A549 (cell line): ENCODE measurements around the gene ACVR1B. TPM values are rescaled to one million over a fixed set of nuclear protein-coding genes. Genes with fewer than 3 reads are reported as not detected.

Experiments
- ATAC-seq, 2 experiments: fragments of 200-7000 bp in 1 of 2; fragments of >200 bp in 1 of 2; cut with Nextera tagmentation in 1 of 2; cut with Tn5 transposase in 1 of 2; 3 replicates each; pipeline versions ENCODE4 v1.8.0 to v1.9.1; 2018 to 2020; ENCODE audit warnings: mild to moderate bottlenecking in 1 of 2, moderate library complexity in 1 of 2
- CTCF ChIA-PET: fragments of 300-600 bp; sonication (Branson Sonifier 250); formaldehyde crosslinking; extraction: SDS; loops from one replicate; lab custom pipeline; 2021; ENCODE audit warnings: antibody characterized with exemption, inconsistent platforms; lab: Yijun Ruan, JAX
- POLR2A ChIA-PET: fragments of 350-600 bp; formaldehyde crosslinking; extraction: SDS; loops from one replicate; lab custom pipeline; 2021; ENCODE audit warnings: antibody characterized with exemption, inconsistent platforms; lab: Yijun Ruan, JAX
- DNase-seq, 2 experiments: peaks; one replicate each; pipeline versions ENCODE4 v3.0.0 to v3.0.0-alpha.2; 2011 to 2016; ENCODE audit warnings: low read depth in 1 of 2, low spot score in 1 of 2
- FAIRE-seq: peaks from 2 replicates; lab custom pipeline; 2011; peaks lifted over from hg19 to GRCh38; lab: Jason Lieb, UNC
- H3K27ac ChIP-seq, 2 experiments: fragments of >200 bp; sonication (Bioruptor Twin); formaldehyde crosslinking; 3 replicates each; pipeline ENCODE4 v1.5.1; 2016 to 2017
- H3K4me1 ChIP-seq: fragments of >200 bp; sonication (Bioruptor Twin); formaldehyde crosslinking; 3 replicates; pipeline ENCODE4 v1.6.1; 2016
- H3K4me2 ChIP-seq: fragments of >200 bp; sonication (Bioruptor Twin); formaldehyde crosslinking; 3 replicates; pipeline ENCODE4 v1.6.1; 2016
- H3K4me3 ChIP-seq: fragments of >200 bp; sonication (Bioruptor Twin); formaldehyde crosslinking; 3 replicates; pipeline ENCODE4 v1.5.1; 2016
- H3K9me3 ChIP-seq: fragments of >200 bp; sonication (Bioruptor Twin); formaldehyde crosslinking; 3 replicates; pipeline ENCODE4 v1.6.1; 2016
- ATOH8 ChIP-seq: fragments of 250-450 bp; sonication (Bioruptor Pico); IDR thresholded peaks from 2 replicates; pipeline ENCODE4 v1.5.0; 2020; ENCODE audit warnings: low read depth, mild to moderate bottlenecking, moderate library complexity
- CHD2 ChIP-seq: fragments of 150-350 bp; IDR thresholded peaks from 2 replicates; pipeline ENCODE4 v1.6.1; 2014; ENCODE audit warnings: low read length; ENCODE audit not compliant: partially characterized antibody
- E2F6 ChIP-seq: IDR thresholded peaks from 2 replicates; pipeline ENCODE4 v1.6.1; 2012; ENCODE audit warnings: low read depth, borderline replicate concordance
- EHMT2 ChIP-seq: fragments of 200-600 bp; sonication (generic); IDR thresholded peaks from 2 replicates; pipeline ENCODE4 v1.6.1; 2016; ENCODE audit warnings: antibody characterized with exemption, low read depth, mild to moderate bottlenecking, moderate library complexity
- FOSB ChIP-seq: fragments of 250-450 bp; sonication (Bioruptor Pico); IDR thresholded peaks from 2 replicates; pipeline ENCODE4 v1.5.0; 2020; ENCODE audit warnings: mild to moderate bottlenecking, moderate library complexity
- FOSL2 ChIP-seq, 2 experiments: fragments of 450-650 bp in 1 of 2; fragments of >200 bp in 1 of 2; sonication (Bioruptor Twin) in 1 of 2; formaldehyde crosslinking; IDR thresholded peaks; 2 replicates each; pipeline versions ENCODE4 v1.5.0 to v1.6.1; 2016 to 2020; ENCODE audit warnings: mild to moderate bottlenecking in 1 of 2, moderate library complexity in 1 of 2
- FOXS1 ChIP-seq: fragments of 250-450 bp; sonication (Bioruptor Pico); IDR thresholded peaks from 2 replicates; pipeline ENCODE4 v1.5.0; 2020; ENCODE audit warnings: mild to moderate bottlenecking, moderate library complexity
- HES2 ChIP-seq: fragments of >200 bp; sonication (Bioruptor Twin); formaldehyde crosslinking; IDR thresholded peaks from 2 replicates; pipeline ENCODE4 v1.6.1; 2016
- HMGXB4 ChIP-seq: fragments of 250-450 bp; sonication (Bioruptor Pico); IDR thresholded peaks from 2 replicates; pipeline ENCODE4 v1.5.0; 2021; ENCODE audit warnings: mild to moderate bottlenecking, moderate library complexity, borderline replicate concordance
- HOXA7 ChIP-seq: fragments of 250-450 bp; sonication (Bioruptor Pico); IDR thresholded peaks from 2 replicates; pipeline ENCODE4 v1.5.0; 2020; ENCODE audit warnings: mild to moderate bottlenecking, moderate library complexity
- JUN ChIP-seq, 2 experiments: fragments of >200 bp; sonication (Bioruptor Twin); formaldehyde crosslinking; IDR thresholded peaks; 2 replicates in 1 of 2; 3 replicates in 1 of 2; pipeline ENCODE4 v1.6.1; 2016 to 2017
- MYC ChIP-seq: IDR thresholded peaks from 2 replicates; pipeline ENCODE4 v1.6.1; 2012; ENCODE audit warnings: mild to moderate bottlenecking, inconsistent platforms, low read length, improper control_type of control experiment, borderline replicate concordance
- NFE2L2 ChIP-seq: fragments of 150-350 bp; conservative IDR thresholded peaks from 2 replicates; pipeline ENCODE4 v1.6.1; 2014; ENCODE audit warnings: low read length
- POLR2A ChIP-seq: IDR thresholded peaks from 2 replicates; pipeline ENCODE4 v1.6.1; 2012; ENCODE audit warnings: mild to moderate bottlenecking, low read length
- RCOR1 ChIP-seq: fragments of 150-350 bp; IDR thresholded peaks from 2 replicates; pipeline ENCODE4 v1.6.1; 2014; ENCODE audit warnings: antibody characterized with exemption, low read length, low read depth
- RFX5 ChIP-seq: fragments of 450-650 bp; IDR thresholded peaks from 2 replicates; pipeline ENCODE4 v1.7.1; 2014; ENCODE audit warnings: antibody characterized with exemption, mild to moderate bottlenecking, moderate library complexity
- RNF2 ChIP-seq: fragments of 200-600 bp; sonication (generic); IDR thresholded peaks from 2 replicates; pipeline ENCODE4 v1.6.1; 2016; ENCODE audit warnings: low read depth, mild to moderate bottlenecking, antibody characterized with exemption, moderate library complexity, borderline replicate concordance
- SMC3 ChIP-seq: fragments of >200 bp; sonication (Bioruptor Twin); formaldehyde crosslinking; IDR thresholded peaks from 3 replicates; pipeline ENCODE4 v1.6.1; 2018; ENCODE audit warnings: inconsistent platforms
- ZC3H11A ChIP-seq: fragments of 450-650 bp; IDR thresholded peaks from 2 replicates; pipeline ENCODE4 v1.6.1; 2014; ENCODE audit warnings: antibody characterized with exemption, mild to moderate bottlenecking
- ZSCAN20 ChIP-seq: fragments of 250-450 bp; sonication (Bioruptor Pico); IDR thresholded peaks from 2 replicates; pipeline ENCODE4 v1.8.0; 2022; ENCODE audit warnings: mild to moderate bottlenecking, moderate library complexity
- WGBS: methylation state at CpG from one replicate; pipeline ENCODE4 v1.1.6; 2017; ENCODE audit errors: missing lambda C conversion rate; 5-methylcytosine and 5-hydroxymethylcytosine counted together
- polyA plus RNA-seq, 4 experiments: library from polyadenylated mRNA; depleted of rRNA in 3 of 4; stranded (reverse); fragments of >200 nt; fragmentation: RNase III in 1 of 4; extraction: RNeasy Plus Mini Kit Qiagen cat#74134 plus additional on column Dnase treatment in 1 of 4; gene quantifications; 2 replicates in 3 of 4; 3 replicates in 1 of 4; pipeline ENCODE4 v1.2.3, GENCODE V29; 2011 to 2017
- TF ChIP-seq, protein P1 (sequence below): fragments of >200 bp; sonication (Bioruptor Twin); formaldehyde crosslinking; IDR thresholded peaks from 3 replicates; pipeline ENCODE4 v1.6.1; 2016

The ACVR1B gene
- polyA plus RNA-seq, 2 of the 4 experiments (the other 2 are of a cell fraction): 15.2 to 18.4 TPM

GRCh38 chr12:51937926-51938325 lies 13.6 kb upstream of the ACVR1B start:
- Histone ChIP-seq H3K9me3 (no peaks in the 10 kb centered on the region), H3K4me1 (no peaks in the 10 kb centered on the region), H3K4me3 (no peak overlapping the region), H3K27ac (no peak overlapping the region), H3K4me2 (no peak overlapping the region)
- CTCF ChIA-PET: interaction anchor here (0.7 to 9.1 kb wide), 4 partner anchors 15 to 46 kb away, joined by 3 to 69 read pairs (median 3); no protein-coding TSS in a partner anchor
- whole genome bisulfite sequencing: 48% methylated on average over 2 of the region's 2 CpGs
- TF ChIP-seq RFX5 (no peak), HMGXB4 (CRISPR knock-in tag) (no peak), HOXA7 (no peak), ATOH8 (CRISPR knock-in tag) (no peak), ZSCAN20 (CRISPR knock-in tag) (no peak), ZC3H11A (no peak), CHD2 (no peak), JUN (IDR thresholded peaks at IDR 0.05) (no peak), NFE2L2 (no peak), HES2 (no peak), E2F6 (no peak), FOXS1 (no peak), MYC (no peak), POLR2A (no peak), FOSL2 (IDR thresholded peaks at IDR 0.05) (no peak), FOSL2 (CRISPR knock-in tag; IDR thresholded peaks at IDR 0.05) (no peak), FOSB (CRISPR knock-in tag) (no peak)
- TF ChIP-seq, protein P1, sequence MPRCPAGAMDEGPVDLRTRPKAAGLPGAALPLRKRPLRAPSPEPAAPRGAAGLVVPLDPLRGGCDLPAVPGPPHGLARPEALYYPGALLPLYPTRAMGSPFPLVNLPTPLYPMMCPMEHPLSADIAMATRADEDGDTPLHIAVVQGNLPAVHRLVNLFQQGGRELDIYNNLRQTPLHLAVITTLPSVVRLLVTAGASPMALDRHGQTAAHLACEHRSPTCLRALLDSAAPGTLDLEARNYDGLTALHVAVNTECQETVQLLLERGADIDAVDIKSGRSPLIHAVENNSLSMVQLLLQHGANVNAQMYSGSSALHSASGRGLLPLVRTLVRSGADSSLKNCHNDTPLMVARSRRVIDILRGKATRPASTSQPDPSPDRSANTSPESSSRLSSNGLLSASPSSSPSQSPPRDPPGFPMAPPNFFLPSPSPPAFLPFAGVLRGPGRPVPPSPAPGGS: no peak
- POLR2A ChIA-PET: no interaction called here
- FAIRE-seq (no peak), DNase-seq (no peak), ATAC-seq (no peak; a peak in 1 of 6 replicates)

- FAIRE-seq (no peak), DNase-seq (no peak), ATAC-seq (no peak)
- Histone ChIP-seq H3K27ac (no peak overlapping the region), H3K9me3 (peaks cover 1% of the 10 kb centered on the region; the same call in 1 of the 3 replicates), H3K4me1 (no peaks in the 10 kb centered on the region), H3K4me2 (no peak overlapping the region), H3K4me3 (no peak overlapping the region)
- POLR2A ChIA-PET: no interaction called here
- CTCF ChIA-PET: interaction anchor here (0.7 to 9.1 kb wide), 4 partner anchors 12 to 119 kb away, joined by 3 to 69 read pairs (median 3); no protein-coding TSS in a partner anchor
- TF ChIP-seq RCOR1: no peak
- no peak for TF ChIP-seq EHMT2
- no peak for TF ChIP-seq SMC3
- no peak for TF ChIP-seq RNF2
- WGBS: 74% methylated on average over 6 of the region's 6 CpGs
These were observed 12.8 kb upstream of the ACVR1B start for GRCh38 chr12:51938726-51939125.
